ENCODE results near the gene MATR3.
"Not testable (repeated sequence)": the region's sequence is repeated elsewhere in the genome, so short reads cannot be mapped to it uniquely, and the experiment has no call there.

The MATR3 gene

GRCh38 chr5:139342423-139342723 lies 48.8 kb downstream of the MATR3 start:
- no peak for DNase-seq

- no peak for DNase-seq
Measured at GRCh38 chr5:139343476-139343875, 49.9 kb downstream of the MATR3 start.

- no peak for DNase-seq
Measured at GRCh38 chr5:139344177-139344576, 50.6 kb downstream of the MATR3 start.

GRCh38 chr5:139345442-139345841 lies 51.9 kb downstream of the MATR3 start:
- not testable (repeated sequence) for DNase-seq

GRCh38 chr5:139347863-139348262 lies 54.3 kb downstream of the MATR3 start:
- DNase-seq: not testable (repeated sequence)

- no peak for DNase-seq
Measured at GRCh38 chr5:139354186-139354585, 60.6 kb downstream of the MATR3 start.

- DNase-seq: not testable (repeated sequence)
Measured at GRCh38 chr5:139355900-139356299, 62.4 kb downstream of the MATR3 start.

GRCh38 chr5:139358064-139358463 lies 64.5 kb downstream of the MATR3 start:
- no peak for DNase-seq

GRCh38 chr5:139360384-139360783 lies 66.8 kb downstream of the MATR3 start:
- no peak for DNase-seq

- DNase-seq: no peak
Measured at GRCh38 chr5:139361835-139362429, 68.4 kb downstream of the MATR3 start.

- DNase-seq: no peak
Measured at GRCh38 chr5:139363937-139364336, 70.4 kb downstream of the MATR3 start.

- no peak for DNase-seq
Measured at GRCh38 chr5:139364466-139364865, 70.9 kb downstream of the MATR3 start.

- DNase-seq: no peak
Measured at GRCh38 chr5:139368613-139369012, 75.1 kb downstream of the MATR3 start.

GRCh38 chr5:139369181-139369580 lies 75.6 kb downstream of the MATR3 start:
- no peak for DNase-seq

- no peak for DNase-seq
Measured at GRCh38 chr5:139371482-139372435, 78.2 kb downstream of the MATR3 start.

- DNase-seq: no peak
Measured at GRCh38 chr5:139374909-139375308, 81.4 kb downstream of the MATR3 start.

GRCh38 chr5:139376364-139376763 lies 82.8 kb downstream of the MATR3 start:
- DNase-seq: no peak

GRCh38 chr5:139377226-139377625 lies 83.7 kb downstream of the MATR3 start:
- DNase-seq: no peak

- DNase-seq: no peak
Measured at GRCh38 chr5:139378101-139378825, 84.7 kb downstream of the MATR3 start.

- DNase-seq: no peak
Measured at GRCh38 chr5:139378941-139379361, 85.4 kb downstream of the MATR3 start.

GRCh38 chr5:139379626-139380449 lies 86.3 kb downstream of the MATR3 start:
- no peak for DNase-seq

Measured in nucleus accumbens (tissue), 56 donors.